H1 (cell line): ENCODE data around the gene MPND. TPM values are rescaled to one million over a fixed set of nuclear protein-coding genes. Genes with fewer than 3 reads are reported as not detected.

Experiments
- BACH1 ChIP-seq: IDR thresholded peaks from 2 replicates; pipeline ENCODE4 v1.6.1; 2012; ENCODE audit warnings: low read length, improper control_type of control experiment
- CBX5 ChIP-seq: fragments of 300-800, 300-1000 bp; sonication (generic); IDR thresholded peaks from 2 replicates; pipeline ENCODE4 v1.7.1; 2016; ENCODE audit warnings: antibody characterized with exemption, low read length, low read depth
- GABPA ChIP-seq: IDR thresholded peaks from 2 replicates; pipeline ENCODE4 v1.6.1; 2011; ENCODE audit warnings: mild to moderate bottlenecking, low read length, moderate library complexity, borderline replicate concordance; ENCODE audit not compliant: insufficient read depth
- GTF2F1 ChIP-seq: IDR thresholded peaks from 2 replicates; pipeline ENCODE4 v1.6.1; 2012; ENCODE audit warnings: low read depth, low read length, improper control_type of control experiment, borderline replicate concordance
- HDAC6 ChIP-seq: IDR thresholded peaks from one replicate; pipeline ENCODE4 v1.7.1; 2012; ENCODE audit warnings: low read depth, mild to moderate bottlenecking, inconsistent platforms, low read length, moderate library complexity
- KDM1A ChIP-seq: fragments of 200-600, 300-600 bp; sonication (generic); IDR thresholded peaks from 2 replicates; pipeline ENCODE4 v1.7.1; 2016; ENCODE audit warnings: mild to moderate bottlenecking, low read length, borderline replicate concordance
- MAX ChIP-seq: IDR thresholded peaks from 2 replicates; pipeline ENCODE4 v1.6.1; 2012; ENCODE audit warnings: inconsistent platforms
- PHF8 ChIP-seq: fragments of 200-600 bp; sonication (generic); conservative IDR thresholded peaks from 2 replicates; pipeline ENCODE4 v1.7.1; 2012; ENCODE audit warnings: low read depth, mild to moderate bottlenecking, inconsistent platforms, low read length, moderate library complexity
- POU5F1 ChIP-seq: IDR thresholded peaks from 2 replicates; pipeline ENCODE4 v1.6.1; 2011; ENCODE audit warnings: low read depth, mild to moderate bottlenecking, low read length, moderate library complexity
- RBBP5 ChIP-seq: IDR thresholded peaks from 2 replicates; pipeline ENCODE4 v1.7.1; 2012; ENCODE audit warnings: low read depth, mild to moderate bottlenecking, inconsistent platforms, low read length, moderate library complexity, borderline replicate concordance
- RNF2 ChIP-seq: fragments of 200-900, 300-1000 bp; sonication (generic); IDR thresholded peaks from 2 replicates; pipeline ENCODE4 v1.7.1; 2016; ENCODE audit warnings: borderline replicate concordance, low read depth, mild to moderate bottlenecking, antibody characterized with exemption, low read length; ENCODE audit not compliant: poor library complexity, severe bottlenecking; ENCODE audit errors: missing control alignments
- SP4 ChIP-seq: IDR thresholded peaks from 2 replicates; pipeline ENCODE4 v1.6.1; 2012; ENCODE audit warnings: low read length, inconsistent platforms
- SRF ChIP-seq: IDR thresholded peaks from 2 replicates; pipeline ENCODE4 v1.6.1; 2011; ENCODE audit warnings: mild to moderate bottlenecking, low read depth, low read length, moderate library complexity
- TCF12 ChIP-seq: IDR thresholded peaks from 2 replicates; pipeline ENCODE4 v1.6.1; 2011; ENCODE audit warnings: low read depth, mild to moderate bottlenecking, low read length
- USF2 ChIP-seq: IDR thresholded peaks from 2 replicates; pipeline ENCODE4 v1.6.1; 2011; ENCODE audit warnings: low read length, improper control_type of control experiment
- YY1 ChIP-seq: IDR thresholded peaks from 2 replicates; pipeline ENCODE4 v1.6.1; 2011; ENCODE audit warnings: low read depth, mild to moderate bottlenecking, low read length
- ZNF274 ChIP-seq: IDR thresholded peaks from 2 replicates; pipeline ENCODE4 v1.7.0; 2012; ENCODE audit warnings: low read length, borderline replicate concordance; ENCODE audit errors: extremely low read depth
- polyA plus RNA-seq, 7 experiments: library from polyadenylated mRNA; depleted of rRNA in 3 of 7; stranded (reverse) in 5 of 7; unstranded in 2 of 7; fragments of >200 nt in 5 of 7; fragments of 200-250 nt in 2 of 7; gene quantifications; 1 replicate in 5 of 7; 2 replicates in 1 of 7; 4 replicates in 1 of 7; pipeline versions ENCODE4 v1.2.1 to v1.2.3, GENCODE V29; 2011 to 2013; ENCODE audit warnings: missing spikeins in 2 of 7, mixed read lengths in 2 of 7
- total RNA-seq: library from RNA; stranded (reverse); fragmentation: NEBNext Ultra II Directional; extraction: Animal tissue kit (Norgen Biotek cat#: 25700); gene quantifications from 2 replicates; pipeline ENCODE4 v1.2.1, GENCODE V29; 2021
- TF ChIP-seq, protein P1 (sequence below): IDR thresholded peaks from 2 replicates; pipeline ENCODE4 v1.6.1; 2012; ENCODE audit warnings: inconsistent platforms

Gene MPND
- total and polyA plus RNA-seq, 2 of the 8 experiments (the other 6 are each of a cell fraction or from before 2014, with no cell fraction given), result 22.9 to 27.7 TPM

DNA sequence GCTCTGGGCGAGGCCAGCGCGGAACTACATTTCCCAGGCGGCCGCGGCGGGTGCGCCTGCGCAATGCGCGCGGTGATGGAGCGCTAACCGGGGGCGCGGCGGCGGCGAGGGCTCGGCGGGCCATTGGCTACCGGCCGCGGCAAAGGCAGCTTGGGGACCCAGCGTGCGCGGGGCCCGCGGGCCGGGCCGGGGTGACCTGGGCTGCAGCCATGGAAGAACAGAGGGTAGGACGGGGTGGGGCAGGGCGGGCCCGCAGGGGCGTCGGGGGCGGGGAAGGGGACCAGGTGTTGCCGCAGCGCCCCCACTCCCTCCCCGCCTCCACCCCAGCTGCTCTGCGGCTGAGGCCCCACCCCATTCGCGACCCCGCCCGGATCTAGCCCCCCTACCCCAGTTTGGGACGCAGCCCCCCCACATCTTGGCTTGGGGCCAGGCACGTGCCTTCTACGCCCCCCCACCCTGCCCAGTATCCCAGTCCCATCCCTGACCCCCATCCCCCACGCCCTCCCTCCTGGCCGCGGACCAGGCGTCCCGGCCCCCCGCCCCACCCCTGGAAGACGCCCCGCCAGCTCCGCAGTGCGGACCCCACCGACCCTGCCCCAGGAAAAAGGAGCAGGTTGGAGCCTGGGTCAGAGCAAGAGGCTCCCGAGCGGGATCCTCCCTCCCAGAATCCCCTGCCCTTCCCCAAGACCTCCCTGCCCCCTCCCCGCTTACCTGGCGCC lies 38.7 kb upstream of the MPND start, which contains the start of gene FSD1 (continued):
- TF ChIP-seq RBBP5, result no peak
- TF ChIP-seq, protein P1, sequence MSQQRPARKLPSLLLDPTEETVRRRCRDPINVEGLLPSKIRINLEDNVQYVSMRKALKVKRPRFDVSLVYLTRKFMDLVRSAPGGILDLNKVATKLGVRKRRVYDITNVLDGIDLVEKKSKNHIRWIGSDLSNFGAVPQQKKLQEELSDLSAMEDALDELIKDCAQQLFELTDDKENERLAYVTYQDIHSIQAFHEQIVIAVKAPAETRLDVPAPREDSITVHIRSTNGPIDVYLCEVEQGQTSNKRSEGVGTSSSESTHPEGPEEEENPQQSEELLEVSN, result peak; percentile 61; the same call in 1 of the 2 replicates
- TF ChIP-seq CBX5, result no peak
- TF ChIP-seq PHF8, result no peak
- no peak for TF ChIP-seq KDM1A
- no peak for TF ChIP-seq RNF2
- TF ChIP-seq POU5F1, result no peak
- no peak for TF ChIP-seq HDAC6
- no peak for TF ChIP-seq TCF12
- no peak for TF ChIP-seq GTF2F1
- no peak for TF ChIP-seq USF2
- TF ChIP-seq ZNF274, result no peak
- peak; percentile 29; the same call in 1 of the 2 replicates for TF ChIP-seq MAX
- no peak for TF ChIP-seq SP4
- TF ChIP-seq GABPA, result no peak
- TF ChIP-seq YY1, result 0 out of 2 replicates have a peak, but pooled peaks have one; percentile 19
- no peak for TF ChIP-seq BACH1
- TF ChIP-seq SRF, result no peak
